SK-N-MC (cell line): Measurements from ENCODE around the gene MLLT3.

ENCODE experiments used
- EZH2 ChIP-seq: fragments of 200-600 bp; sonication (generic); IDR thresholded peaks from one replicate; pipeline ENCODE4 v1.6.1; 2017; ENCODE audit warnings: antibody characterized with exemption
- FOXP2 ChIP-seq: optimal IDR thresholded peaks from 2 replicates; pipeline ENCODE3; 2011; ENCODE audit warnings: mild to moderate bottlenecking, moderate library complexity; ENCODE audit not compliant: insufficient read depth; ENCODE audit errors: extremely low read length, control extremely low read depth
- POLR2AphosphoS5 ChIP-seq: IDR thresholded peaks from 2 replicates; pipeline ENCODE4 v1.6.1; 2012; ENCODE audit warnings: mild to moderate bottlenecking, low read depth, low read length, borderline replicate concordance

GRCh38 chr9:20330688-20331087 is 291.6 kb downstream of the MLLT3 start:
- TF ChIP-seq FOXP2 (no peak), POLR2AphosphoS5 (no peak), EZH2 (no peak)
